SK-N-SH (cell line): ENCODE measurements around the gene GDE1.

ENCODE experiments used
- CTCF ChIP-seq: fragments of 200-600 bp; sonication (generic); IDR thresholded peaks from 2 replicates; pipeline ENCODE4 v1.6.1; 2017; ENCODE audit warnings: antibody characterized with exemption, mild to moderate bottlenecking, moderate library complexity
- EP300 ChIP-seq, 2 experiments: IDR thresholded peaks; 2 replicates each; pipeline versions ENCODE4 v1.4.0 to v1.6.1; 2012; ENCODE audit warnings: borderline replicate concordance in 1 of 2, low read depth in 1 of 2, low read length in 1 of 2
- EZH2phosphoT487 ChIP-seq: fragments of 200-600 bp; sonication (generic); IDR thresholded peaks from 2 replicates; pipeline ENCODE4 v1.6.1; 2017; ENCODE audit warnings: low read depth, mixed run types, mild to moderate bottlenecking, antibody characterized with exemption, moderate library complexity, borderline replicate concordance
- FOXM1 ChIP-seq: IDR thresholded peaks from 2 replicates; pipeline ENCODE4 v1.4.0; 2012; ENCODE audit warnings: low read depth, mild to moderate bottlenecking
- GABPA ChIP-seq: IDR thresholded peaks from 2 replicates; pipeline ENCODE4 v1.4.0; 2012; ENCODE audit warnings: low read depth, mild to moderate bottlenecking
- GATA2 ChIP-seq: sonication (generic); formaldehyde crosslinking; IDR thresholded peaks from 2 replicates; pipeline ENCODE4 v1.5.0; 2020; ENCODE audit warnings: mild to moderate bottlenecking, missing genetic modification reagents
- JUND ChIP-seq: IDR thresholded peaks from 2 replicates; pipeline ENCODE4 v1.4.0; 2012
- MXI1 ChIP-seq: IDR thresholded peaks from 2 replicates; pipeline ENCODE4 v1.6.1; 2012; ENCODE audit warnings: mild to moderate bottlenecking, low read depth, low read length, improper control_type of control experiment
- RAD21 ChIP-seq: IDR thresholded peaks from 2 replicates; pipeline ENCODE4 v1.6.1; 2012; ENCODE audit warnings: mild to moderate bottlenecking, low read length
- SMC3 ChIP-seq: IDR thresholded peaks from 2 replicates; pipeline ENCODE4 v1.6.1; 2012; ENCODE audit warnings: low read depth, low read length, improper control_type of control experiment
- YY1 ChIP-seq: IDR thresholded peaks from 2 replicates; pipeline ENCODE4 v1.4.0; 2012; ENCODE audit warnings: low read depth, mild to moderate bottlenecking
- TF ChIP-seq, protein P1 (sequence below): IDR thresholded peaks from 2 replicates; pipeline ENCODE4 v1.6.1; 2012; ENCODE audit warnings: mild to moderate bottlenecking, low read depth, low read length, moderate library complexity

DNA sequence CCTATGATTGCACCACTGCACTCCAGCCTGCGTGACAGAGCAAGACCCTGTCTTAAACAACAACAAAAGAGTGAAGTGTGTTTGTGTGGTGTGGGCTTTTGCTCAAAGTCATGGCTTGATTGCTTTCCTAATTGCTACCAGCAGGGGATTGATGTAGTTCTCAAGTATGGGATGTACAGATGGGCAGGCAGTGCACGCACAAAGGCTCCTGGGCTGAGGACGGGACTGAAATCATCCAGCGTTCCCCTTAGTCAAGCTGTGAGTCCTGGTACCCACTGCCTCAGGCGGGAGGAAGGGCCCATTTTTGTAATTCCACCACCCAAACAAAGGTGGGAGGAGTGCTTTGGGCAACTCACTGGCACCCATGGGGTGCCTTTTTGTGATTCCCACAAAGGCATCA is 47.3 kb downstream of the GDE1 start:
- TF ChIP-seq CTCF (no peak), RAD21 (no peak), MXI1 (no peak), SMC3 (no peak), JUND (no peak), EZH2phosphoT487 (no peak), GATA2 (CRISPR knock-in tag) (no peak), FOXM1 (no peak), YY1 (no peak), EP300 (IDR thresholded peaks at IDR 0.05; ENCODE audit: borderline replicate concordance in 1 of 2, low read depth in 1 of 2, low read length in 1 of 2) (no peak), GABPA (no peak)
- TF ChIP-seq, protein P1, sequence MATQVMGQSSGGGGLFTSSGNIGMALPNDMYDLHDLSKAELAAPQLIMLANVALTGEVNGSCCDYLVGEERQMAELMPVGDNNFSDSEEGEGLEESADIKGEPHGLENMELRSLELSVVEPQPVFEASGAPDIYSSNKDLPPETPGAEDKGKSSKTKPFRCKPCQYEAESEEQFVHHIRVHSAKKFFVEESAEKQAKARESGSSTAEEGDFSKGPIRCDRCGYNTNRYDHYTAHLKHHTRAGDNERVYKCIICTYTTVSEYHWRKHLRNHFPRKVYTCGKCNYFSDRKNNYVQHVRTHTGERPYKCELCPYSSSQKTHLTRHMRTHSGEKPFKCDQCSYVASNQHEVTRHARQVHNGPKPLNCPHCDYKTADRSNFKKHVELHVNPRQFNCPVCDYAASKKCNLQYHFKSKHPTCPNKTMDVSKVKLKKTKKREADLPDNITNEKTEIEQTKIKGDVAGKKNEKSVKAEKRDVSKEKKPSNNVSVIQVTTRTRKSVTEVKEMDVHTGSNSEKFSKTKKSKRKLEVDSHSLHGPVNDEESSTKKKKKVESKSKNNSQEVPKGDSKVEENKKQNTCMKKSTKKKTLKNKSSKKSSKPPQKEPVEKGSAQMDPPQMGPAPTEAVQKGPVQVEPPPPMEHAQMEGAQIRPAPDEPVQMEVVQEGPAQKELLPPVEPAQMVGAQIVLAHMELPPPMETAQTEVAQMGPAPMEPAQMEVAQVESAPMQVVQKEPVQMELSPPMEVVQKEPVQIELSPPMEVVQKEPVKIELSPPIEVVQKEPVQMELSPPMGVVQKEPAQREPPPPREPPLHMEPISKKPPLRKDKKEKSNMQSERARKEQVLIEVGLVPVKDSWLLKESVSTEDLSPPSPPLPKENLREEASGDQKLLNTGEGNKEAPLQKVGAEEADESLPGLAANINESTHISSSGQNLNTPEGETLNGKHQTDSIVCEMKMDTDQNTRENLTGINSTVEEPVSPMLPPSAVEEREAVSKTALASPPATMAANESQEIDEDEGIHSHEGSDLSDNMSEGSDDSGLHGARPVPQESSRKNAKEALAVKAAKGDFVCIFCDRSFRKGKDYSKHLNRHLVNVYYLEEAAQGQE: no peak
